GM18526 (cell line): ENCODE data around the gene RAB8B.

Source experiments
- POLR2A ChIP-seq: IDR thresholded peaks from 3 replicates; pipeline ENCODE4 v1.6.1; 2011; ENCODE audit not compliant: insufficient read length; ENCODE audit errors: extremely low read depth

Gene RAB8B

DNA sequence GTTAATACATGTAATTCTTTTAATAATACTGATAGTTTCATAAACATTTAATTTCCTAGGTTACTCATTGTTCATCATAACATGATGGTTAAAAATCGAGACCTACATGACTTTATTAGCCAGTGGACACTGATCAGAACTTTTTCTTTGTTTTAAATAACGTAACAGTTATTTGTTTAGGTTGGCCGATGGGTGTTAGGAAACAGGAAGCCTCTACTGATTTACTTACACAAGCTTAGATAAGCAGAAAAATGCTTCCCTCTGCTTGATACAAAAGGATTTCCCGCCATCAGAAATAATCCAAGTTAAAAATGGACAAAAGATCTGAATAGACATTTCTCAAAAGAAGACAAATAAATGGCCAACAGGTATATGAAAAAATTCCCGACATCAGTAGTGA lies 71.4 kb downstream of the RAB8B start:
- no peak for TF ChIP-seq POLR2A

DNA sequence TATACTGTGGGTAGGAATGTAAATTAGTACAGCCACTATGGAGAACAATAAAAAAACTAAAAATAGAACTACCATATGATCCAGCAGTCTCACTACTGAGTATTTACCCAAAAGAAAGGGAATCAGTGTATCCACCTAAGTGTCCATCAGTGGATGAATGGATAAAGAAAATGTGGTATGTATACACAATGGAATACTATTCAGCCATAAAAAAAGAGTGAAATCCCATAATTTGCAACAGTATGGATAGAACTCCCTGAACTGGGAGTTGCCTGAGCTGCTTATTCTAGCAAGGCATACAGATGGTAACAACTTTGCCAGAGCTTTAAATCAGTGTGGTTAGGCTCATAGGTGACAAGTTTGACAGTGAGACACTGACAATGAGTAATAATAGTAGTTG lies 71.9 kb downstream of the RAB8B start:
- TF ChIP-seq POLR2A: no peak

DNA sequence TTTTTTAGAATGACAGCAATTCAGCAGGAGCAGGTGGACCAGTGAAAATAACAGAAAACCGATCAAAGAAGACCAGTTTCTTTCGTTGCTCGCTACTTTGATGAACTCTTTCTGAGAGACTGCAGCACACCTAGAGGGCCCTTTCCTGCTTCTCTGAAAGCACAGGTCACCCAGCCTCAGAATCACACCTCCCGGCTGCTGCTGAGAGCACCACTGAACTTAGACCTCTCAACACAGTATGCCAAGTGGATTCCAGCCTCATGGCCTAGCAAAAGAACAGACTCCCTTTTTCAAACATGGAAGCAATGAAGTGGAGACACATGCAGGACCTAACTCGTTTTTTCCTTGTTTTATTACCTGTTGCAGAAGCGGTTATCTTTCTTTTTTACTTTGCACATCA lies 74.1 kb downstream of the RAB8B start:
- no peak for TF ChIP-seq POLR2A

DNA sequence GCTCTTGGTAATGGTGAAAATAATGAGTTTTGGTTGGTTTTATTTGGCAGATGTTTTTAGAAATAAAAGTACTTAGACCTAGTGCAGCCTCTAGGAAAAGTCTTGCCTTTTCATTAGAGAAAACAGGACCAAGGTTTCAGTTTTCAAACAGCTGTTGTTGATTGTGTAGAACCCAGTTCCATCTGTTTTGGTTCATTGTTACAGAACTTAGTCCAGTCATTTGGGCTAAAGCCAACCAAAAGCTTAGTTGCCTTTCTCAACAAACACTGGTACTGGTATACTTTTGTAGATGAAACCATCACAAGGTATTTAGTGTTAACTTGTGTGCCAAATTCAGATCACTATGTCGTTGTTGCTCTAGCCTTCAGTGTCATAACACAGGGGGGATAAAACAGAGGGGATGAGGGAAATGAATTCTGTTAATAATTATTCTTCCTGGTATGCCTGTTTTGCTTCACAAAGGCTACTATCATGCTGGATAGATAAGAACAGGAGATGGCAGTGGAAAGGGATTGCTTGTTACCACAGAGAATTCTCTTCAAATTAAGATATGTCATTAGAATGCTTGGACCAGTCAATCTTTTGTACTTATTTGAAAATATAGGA lies 75.4 kb downstream of the RAB8B start:
- TF ChIP-seq POLR2A: no peak

- no peak for TF ChIP-seq POLR2A
Measured at GRCh38 chr15:63274427-63274826, 85.0 kb downstream of the RAB8B start.

DNA sequence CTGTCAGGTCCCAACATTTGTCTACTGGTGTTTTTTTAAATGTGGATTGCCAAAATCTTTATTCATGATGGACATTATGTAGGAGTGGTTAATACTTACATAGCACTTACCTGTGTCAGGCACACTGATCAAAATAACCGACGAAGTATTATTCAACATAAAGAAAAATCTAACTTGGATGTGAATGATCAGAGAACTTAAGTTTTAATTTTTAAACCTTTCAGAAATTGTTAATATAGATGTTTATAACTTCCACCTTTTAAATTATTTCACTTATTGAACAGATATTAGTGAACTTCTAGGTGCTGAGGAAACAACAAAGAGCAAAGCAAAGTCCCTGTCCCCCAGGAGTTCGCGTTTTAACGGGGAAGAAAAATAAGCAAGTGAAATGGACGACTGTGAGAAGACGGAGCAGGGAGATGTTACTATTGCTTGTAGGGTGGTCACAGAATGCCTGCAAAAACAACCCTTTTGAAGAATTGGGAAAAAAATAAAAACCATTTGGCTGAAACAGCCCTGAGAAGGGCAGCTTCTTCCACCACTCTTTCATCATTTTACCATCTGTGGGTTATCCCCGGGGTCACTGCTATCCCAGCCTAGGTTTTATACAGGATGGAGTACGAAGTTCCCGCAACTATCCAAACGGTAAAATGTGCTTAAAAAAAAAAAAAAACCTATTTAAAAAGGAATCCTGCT lies 87.1 kb downstream of the RAB8B start:
- no peak for TF ChIP-seq POLR2A

DNA sequence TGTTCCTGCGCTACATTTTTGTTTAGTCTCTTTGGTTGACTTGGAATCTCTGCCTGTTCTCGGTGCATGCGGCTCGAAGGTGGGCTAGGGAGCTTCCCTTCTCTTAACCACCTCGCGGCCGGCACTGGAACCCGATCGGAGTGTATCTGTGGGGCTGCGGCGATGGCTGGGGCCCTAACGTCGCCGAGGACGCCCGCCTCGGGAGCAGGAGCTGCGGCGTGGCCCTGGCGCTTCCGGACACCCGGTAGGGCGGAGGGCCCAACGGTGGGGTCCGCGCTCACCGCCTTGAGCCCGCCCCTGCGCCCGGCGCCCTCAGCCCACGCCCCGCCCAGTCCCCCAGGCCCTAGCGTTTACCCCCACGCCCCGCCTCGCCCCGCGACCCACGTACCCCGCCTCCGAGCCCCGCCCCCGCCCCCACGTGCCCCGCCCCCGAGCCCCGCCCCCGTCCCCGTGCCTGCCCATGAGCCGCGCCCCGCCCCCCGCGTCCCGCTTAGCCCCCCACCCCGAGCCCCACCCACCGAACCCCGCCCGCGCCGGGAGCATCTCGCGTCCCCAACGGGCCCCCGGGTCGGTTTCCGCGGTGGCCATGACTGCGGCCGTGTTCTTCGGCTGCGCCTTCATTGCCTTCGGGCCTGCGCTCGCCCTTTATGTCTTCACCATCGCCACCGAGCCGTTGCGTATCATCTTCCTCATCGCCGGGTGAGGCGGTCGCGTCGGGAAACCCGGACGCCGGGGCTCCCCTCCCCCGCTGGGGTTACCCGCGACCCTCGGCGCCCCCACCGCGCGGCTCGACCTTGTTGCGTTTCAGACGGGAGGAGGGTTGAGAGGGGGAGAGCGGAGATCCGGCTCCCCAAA lies 87.9 kb downstream of the RAB8B start, which contains the start of gene APH1B:
TSS of gene APH1B (plus strand) at position 568 of the 855 bp plus-strand sequence. CDS start at position 587, 19 bp downstream.
- TF ChIP-seq POLR2A: peak; percentile 69

DNA sequence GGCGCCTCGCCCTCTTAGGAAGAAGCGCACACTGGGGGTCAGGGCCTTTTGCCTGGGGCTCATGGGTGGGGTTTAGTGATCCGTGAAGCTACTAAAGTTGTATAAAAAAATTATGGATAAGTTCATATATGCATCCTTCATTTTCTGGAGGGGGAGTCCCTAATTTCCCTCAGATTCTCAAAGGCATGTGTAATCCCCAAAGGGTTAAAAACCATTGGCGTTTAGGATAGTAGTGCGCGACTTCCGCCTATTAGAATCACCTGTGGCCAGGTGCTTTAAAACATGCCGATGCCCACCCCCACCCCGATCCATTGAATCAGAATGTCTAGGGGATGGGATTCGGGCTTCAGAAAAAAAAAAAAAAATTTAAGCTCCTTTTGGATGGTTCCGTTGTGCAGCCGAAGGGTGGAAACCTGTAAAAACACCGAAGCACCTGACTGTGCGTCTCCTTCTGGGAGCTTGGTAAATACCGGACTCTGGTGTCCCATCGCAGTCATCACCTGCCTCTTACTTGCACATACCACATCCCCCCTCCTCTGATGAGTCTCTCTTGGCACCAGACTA lies 88.6 kb downstream of the RAB8B start:
- no peak for TF ChIP-seq POLR2A

DNA sequence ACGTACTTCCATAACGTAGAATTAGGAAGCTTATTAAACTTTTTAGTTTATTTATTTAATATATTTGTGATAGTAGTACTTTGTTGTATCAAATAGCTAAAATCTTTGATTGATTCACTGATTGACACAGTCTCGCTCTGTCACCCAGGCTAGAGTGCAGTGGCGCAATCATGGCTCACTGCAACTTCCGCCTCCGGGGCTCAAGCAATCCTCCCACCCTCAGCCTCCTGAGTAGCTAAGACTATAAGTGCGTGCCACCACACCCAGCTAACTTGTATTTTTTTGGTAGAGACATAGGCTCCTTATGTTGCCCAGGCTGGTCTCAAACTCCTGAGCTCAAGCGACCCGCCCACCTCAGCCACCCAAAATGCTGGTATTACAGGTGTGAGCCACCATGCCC lies 93.7 kb downstream of the RAB8B start:
- TF ChIP-seq POLR2A: no peak

DNA sequence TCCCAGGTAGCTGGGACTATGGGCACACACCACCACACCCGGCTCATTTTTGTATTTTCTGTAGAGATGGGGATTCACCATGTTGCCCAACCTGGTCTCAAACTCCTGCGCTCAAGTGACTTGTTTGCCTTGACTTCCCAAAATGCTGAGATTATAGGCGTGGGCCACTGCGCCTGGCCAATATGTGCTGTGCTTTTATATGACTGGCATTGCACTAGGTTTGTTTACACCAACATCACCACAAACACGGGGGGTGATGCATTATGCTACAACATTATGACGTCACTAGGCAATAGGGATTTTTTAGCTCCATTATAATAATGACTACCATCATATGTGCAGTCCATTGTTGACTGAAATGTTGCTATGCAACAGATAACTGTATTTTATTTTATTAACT lies 94.9 kb downstream of the RAB8B start:
- TF ChIP-seq POLR2A: no peak

- no peak for TF ChIP-seq POLR2A
Measured at GRCh38 chr15:63287109-63287508, 97.7 kb downstream of the RAB8B start.

DNA sequence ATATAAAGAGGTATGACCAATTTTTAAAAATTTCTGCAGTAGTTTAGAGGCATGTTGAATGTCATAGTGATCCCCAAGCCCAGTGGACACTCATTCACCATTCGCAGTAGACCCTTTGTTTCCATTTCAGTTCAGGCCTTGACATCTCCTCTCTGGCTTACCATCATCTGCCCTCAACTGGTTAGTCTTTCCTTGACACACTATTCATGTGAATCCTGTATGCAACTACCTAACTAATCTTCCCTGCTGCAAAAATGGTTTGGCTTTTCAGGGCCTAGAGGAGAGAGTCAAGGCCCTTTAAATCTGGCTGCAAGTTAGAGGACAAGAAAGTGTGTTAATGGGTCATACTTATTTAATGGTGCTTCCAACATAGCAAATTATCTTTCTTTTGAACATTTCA lies 98.9 kb downstream of the RAB8B start:
- no peak for TF ChIP-seq POLR2A

- no peak for TF ChIP-seq POLR2A
Measured at GRCh38 chr15:63288778-63289378, 99.5 kb downstream of the RAB8B start.

GRCh38 chr15:63291507-63291906 lies 102.1 kb downstream of the RAB8B start:
- TF ChIP-seq POLR2A: no peak

- no peak for TF ChIP-seq POLR2A
Measured at GRCh38 chr15:63292241-63292640, 102.8 kb downstream of the RAB8B start.
